Ectodermal cell (in vitro differentiated cells): ENCODE data around the gene VWA3A. TPM values are rescaled to one million over a fixed set of nuclear protein-coding genes. Genes with fewer than 3 reads are reported as not detected.
A peak's percentile ranks its signal among the peaks of the same experiment; 100 is the strongest.
"Not testable (repeated sequence)": the region's sequence is repeated elsewhere in the genome, so short reads cannot be mapped to it uniquely, and the experiment has no call there.

Experiments used
- H3K27ac ChIP-seq: 2 replicates; pipeline ENCODE4 v1.7.0; 2013; ENCODE audit warnings: mild to moderate bottlenecking, low read depth, low read length; ENCODE audit not compliant: insufficient read depth, poor library complexity, severe bottlenecking
- H3K27me3 ChIP-seq: 2 replicates; pipeline ENCODE4 v1.7.0; 2013; ENCODE audit warnings: mild to moderate bottlenecking, low read length; ENCODE audit not compliant: insufficient read depth, control insufficient read depth, poor library complexity, severe bottlenecking
- H3K36me3 ChIP-seq: one replicate; pipeline ENCODE4 v1.7.0; 2013; ENCODE audit warnings: low read length; ENCODE audit not compliant: control insufficient read depth, insufficient read depth
- H3K4me1 ChIP-seq: one replicate; pipeline ENCODE4 v1.7.0; 2013; ENCODE audit warnings: low read length; ENCODE audit not compliant: control insufficient read depth, insufficient read depth
- H3K4me3 ChIP-seq: 2 replicates; pipeline ENCODE4 v1.7.0; 2013; ENCODE audit warnings: low read depth, low read length, control low read depth; ENCODE audit not compliant: insufficient read depth
- H3K9me3 ChIP-seq: 2 replicates; pipeline ENCODE4 v1.7.0; 2013; ENCODE audit warnings: mild to moderate bottlenecking, low read length, moderate library complexity; ENCODE audit not compliant: control insufficient read depth
- WGBS, 2 experiments: methylation state at CpG; one replicate each; pipeline ENCODE4 v1.1.7; 2013; ENCODE audit warnings: missing lambda C conversion rate in 2 of 2; 5-methylcytosine and 5-hydroxymethylcytosine counted together
- polyA plus RNA-seq, 4 experiments: library from polyadenylated mRNA; stranded (reverse); fragments of 50-300 nt; gene quantifications; one replicate each; pipeline ENCODE4 v1.2.3, GENCODE V29; 2013

The VWA3A gene
- polyA plus RNA-seq (2013, experiment 1 of 4), result 1.4 TPM
- polyA plus RNA-seq (2013, experiment 2 of 4), result 0.92 TPM
- 0.96 TPM for polyA plus RNA-seq (2013, experiment 3 of 4)
- polyA plus RNA-seq (2013, experiment 4 of 4), result 1.4 TPM

- no peaks in the 10 kb centered on the region for H3K9me3 ChIP-seq
- no peaks in the 10 kb centered on the region for H3K36me3 ChIP-seq
- H3K4me3 ChIP-seq, result no peak within 1 kb of the TSS
- H3K4me1 ChIP-seq, result peaks cover 10% of the 10 kb centered on the region
- peak within 1 kb of the TSS; percentile 76 for H3K27ac ChIP-seq
- WGBS, 2 experiments, result 53 to 55% methylated on average over 9 of the region's 9 CpGs
- H3K27me3 ChIP-seq, result no peaks in the 10 kb centered on the region
Measured at GRCh38 chr16:22092143-22092933, at the start of gene VWA3A. Gene VWA3A, plus strand, starts transcription at chr16:22092541. Its CDS starts 97 bp downstream, at chr16:22092638.

GRCh38 chr16:22043882-22044281 is 48.5 kb upstream of the VWA3A start:
- not testable (repeated sequence) for H3K36me3 ChIP-seq, H3K27ac ChIP-seq, H3K27me3 ChIP-seq, H3K4me3 ChIP-seq, H3K4me1 ChIP-seq, H3K9me3 ChIP-seq
- 76 to 86% methylated on average over 1 to 2 of the region's 3 CpGs for WGBS, 2 experiments

GRCh38 chr16:22045888-22046287 is 46.5 kb upstream of the VWA3A start:
- 83 to 96% methylated on average over 3 to 5 of the region's 5 CpGs for WGBS, 2 experiments
- H3K4me1 ChIP-seq, H3K27me3 ChIP-seq, H3K4me3 ChIP-seq, H3K9me3 ChIP-seq, H3K27ac ChIP-seq, H3K36me3 ChIP-seq: not testable (repeated sequence)

- Histone ChIP-seq H3K4me3 (no peak overlapping the region), H3K9me3 (no peaks in the 10 kb centered on the region), H3K36me3 (no peaks in the 10 kb centered on the region), H3K4me1 (no peaks in the 10 kb centered on the region), H3K27ac (no peak overlapping the region), H3K27me3 (no peaks in the 10 kb centered on the region)
- 92 to 94% methylated on average over 4 of the region's 4 CpGs for WGBS, 2 experiments
Measured at GRCh38 chr16:22050963-22051362, 41.4 kb upstream of the VWA3A start.

GRCh38 chr16:22052980-22053379 is 39.4 kb upstream of the VWA3A start:
- H3K4me1 ChIP-seq, result no peaks in the 10 kb centered on the region
- no peaks in the 10 kb centered on the region for H3K36me3 ChIP-seq
- H3K27me3 ChIP-seq, result no peaks in the 10 kb centered on the region
- no peak overlapping the region for H3K27ac ChIP-seq
- WGBS, 2 experiments, result 94 to 96% methylated on average over 5 to 6 of the region's 6 CpGs
- H3K9me3 ChIP-seq, result no peaks in the 10 kb centered on the region
- H3K4me3 ChIP-seq, result no peak overlapping the region

- no peak overlapping the region for H3K4me3 ChIP-seq
- no peaks in the 10 kb centered on the region for H3K36me3 ChIP-seq
- no peak overlapping the region for H3K27ac ChIP-seq
- 92% methylated on average over 4 of the region's 4 CpGs for WGBS, 2 experiments
- H3K27me3 ChIP-seq, result no peaks in the 10 kb centered on the region
- H3K4me1 ChIP-seq, result no peaks in the 10 kb centered on the region
- no peaks in the 10 kb centered on the region for H3K9me3 ChIP-seq
Measured at GRCh38 chr16:22053921-22054341, 38.4 kb upstream of the VWA3A start.

- no peak overlapping the region for H3K4me3 ChIP-seq
- 91 to 97% methylated on average over 5 of the region's 5 CpGs for WGBS, 2 experiments
- no peaks in the 10 kb centered on the region for H3K36me3 ChIP-seq
- H3K4me1 ChIP-seq, result no peaks in the 10 kb centered on the region
- H3K9me3 ChIP-seq, result no peaks in the 10 kb centered on the region
- no peak overlapping the region for H3K27ac ChIP-seq
- no peaks in the 10 kb centered on the region for H3K27me3 ChIP-seq
Measured at GRCh38 chr16:22054847-22055590, 37.3 kb upstream of the VWA3A start.

GRCh38 chr16:22055881-22056280 is 36.5 kb upstream of the VWA3A start:
- Histone ChIP-seq H3K9me3 (no peaks in the 10 kb centered on the region), H3K27me3 (no peaks in the 10 kb centered on the region), H3K27ac (no peak overlapping the region), H3K4me3 (no peak overlapping the region), H3K4me1 (no peaks in the 10 kb centered on the region), H3K36me3 (no peaks in the 10 kb centered on the region)
- 66 to 73% methylated on average over 5 of the region's 5 CpGs for WGBS, 2 experiments

GRCh38 chr16:22063888-22064467 is 28.4 kb upstream of the VWA3A start:
- Histone ChIP-seq H3K27me3 (no peaks in the 10 kb centered on the region), H3K36me3 (peaks cover 4% of the 10 kb centered on the region), H3K4me1 (peaks cover 17% of the 10 kb centered on the region), H3K9me3 (no peaks in the 10 kb centered on the region), H3K27ac (peak overlapping the region; percentile 65), H3K4me3 (no peak overlapping the region)
- 80 to 94% methylated on average over 1 of the region's 1 CpG for WGBS, 2 experiments

- Histone ChIP-seq H3K4me1 (peaks cover 17% of the 10 kb centered on the region), H3K27ac (no peak overlapping the region), H3K9me3 (no peaks in the 10 kb centered on the region), H3K27me3 (no peaks in the 10 kb centered on the region), H3K4me3 (no peak overlapping the region), H3K36me3 (peaks cover 4% of the 10 kb centered on the region)
- WGBS, 2 experiments, result 100% methylated on average over 1 of the region's 1 CpG; no CpG with 5 or more reads in 1 of the 2 experiments
Measured at GRCh38 chr16:22065252-22065651, 27.1 kb upstream of the VWA3A start.
